Activated gamma-delta T cell treated with anti-CD3 and anti-CD28 coated beads, Interleukin-2, amount 50 U/mL, for 16 hours (primary cell): ENCODE measurements around the gene ANAPC5.

ENCODE experiments used
- DNase-seq: peaks from one replicate; pipeline ENCODE4 v3.0.0-alpha.2; 2020; ENCODE audit warnings: low read depth

ANAPC5 gene

GRCh38 chr12:121365416-121366062, 13.3 kb upstream of the ANAPC5 start:
- no peak for DNase-seq

- no peak for DNase-seq
These were observed 12.5 kb upstream of the ANAPC5 start for GRCh38 chr12:121364683-121365121.

- DNase-seq = no peak
These were observed 5.9 kb upstream of the ANAPC5 start for GRCh38 chr12:121358073-121358472.

- no peak for DNase-seq
These were observed 5.1 kb upstream of the ANAPC5 start for GRCh38 chr12:121357331-121357730.

GRCh38 chr12:121356657-121357056, 4.4 kb upstream of the ANAPC5 start:
- DNase-seq = no peak

- no peak for DNase-seq
These were observed 3.6 kb upstream of the ANAPC5 start for GRCh38 chr12:121355818-121356217.

- no peak for DNase-seq
These were observed 439 bp upstream of the ANAPC5 start for GRCh38 chr12:121352682-121353018.

GRCh38 chr12:121346747-121347146, 5.5 kb downstream of the ANAPC5 start:
- DNase-seq = no peak

GRCh38 chr12:121345151-121345815, 6.9 kb downstream of the ANAPC5 start:
- no peak for DNase-seq

GRCh38 chr12:121344506-121344905, 7.7 kb downstream of the ANAPC5 start:
- no peak for DNase-seq

- DNase-seq = no peak
These were observed 14.8 kb downstream of the ANAPC5 start for GRCh38 chr12:121337416-121337815.

- DNase-seq = peak; percentile 15
These were observed 17.5 kb downstream of the ANAPC5 start for GRCh38 chr12:121334513-121335343.

GRCh38 chr12:121333747-121334146, 18.5 kb downstream of the ANAPC5 start:
- no peak for DNase-seq

- no peak for DNase-seq
These were observed 21.0 kb downstream of the ANAPC5 start for GRCh38 chr12:121331248-121331647.

- DNase-seq = no peak
These were observed 21.5 kb downstream of the ANAPC5 start for GRCh38 chr12:121330692-121331091.

- no peak for DNase-seq
These were observed 22.0 kb downstream of the ANAPC5 start for GRCh38 chr12:121330195-121330594.

- DNase-seq = no peak
These were observed 23.6 kb downstream of the ANAPC5 start for GRCh38 chr12:121328620-121329019.

- no peak for DNase-seq
These were observed 25.1 kb downstream of the ANAPC5 start for GRCh38 chr12:121326996-121327674.

- DNase-seq = no peak
These were observed 26.3 kb downstream of the ANAPC5 start for GRCh38 chr12:121325922-121326396.

- DNase-seq = no peak
These were observed 28.3 kb downstream of the ANAPC5 start for GRCh38 chr12:121323908-121324307.

GRCh38 chr12:121318121-121318520, 34.1 kb downstream of the ANAPC5 start:
- no peak for DNase-seq

GRCh38 chr12:121314431-121314830, 37.8 kb downstream of the ANAPC5 start:
- no peak for DNase-seq
